GM23338 (cell line): Measurements from ENCODE around the gene MUCL3. TPM values are rescaled to one million over a fixed set of nuclear protein-coding genes. Genes with fewer than 3 reads are reported as not detected.

Experiments used
- ATAC-seq: fragments of 200-7000 bp; cut with Tn5 transposase; 3 replicates; pipeline ENCODE4 v1.9.1; 2020
- DNase-seq: peaks from one replicate; pipeline ENCODE4 v3.0.0-alpha.2; 2015; ENCODE audit warnings: low spot score
- H2AFZ ChIP-seq: fragments of 200-600 bp; sonication (generic); 2 replicates; pipeline ENCODE4 v1.8.0; 2016; ENCODE audit warnings: antibody characterized with exemption, mild to moderate bottlenecking, moderate library complexity
- H3F3A ChIP-seq: fragments of 200-600 bp; sonication (generic); replicated peaks from 2 replicates; pipeline ENCODE4 v1.8.0; 2017; ENCODE audit warnings: antibody characterized with exemption, mixed run types, low read depth
- H3K27ac ChIP-seq: fragments of 200-600 bp; sonication (generic); 2 replicates; pipeline ENCODE4 v1.6.1; 2016; ENCODE audit warnings: low read depth
- H3K27me3 ChIP-seq: fragments of 200-600 bp; sonication (generic); 2 replicates; pipeline ENCODE4 v1.8.0; 2016; ENCODE audit warnings: mild to moderate bottlenecking, mixed run types, moderate library complexity; ENCODE audit not compliant: insufficient read depth
- H3K36me3 ChIP-seq: fragments of 200-600 bp; sonication (generic); 2 replicates; pipeline ENCODE4 v1.8.0; 2016; ENCODE audit warnings: mild to moderate bottlenecking; ENCODE audit not compliant: insufficient read depth
- H3K4me1 ChIP-seq: fragments of 200-600 bp; sonication (generic); 2 replicates; pipeline ENCODE4 v1.8.0; 2016; ENCODE audit warnings: mild to moderate bottlenecking, moderate library complexity; ENCODE audit not compliant: insufficient read depth
- H3K4me2 ChIP-seq: fragments of 200-600 bp; sonication (generic); 2 replicates; pipeline ENCODE4 v1.7.1; 2017; ENCODE audit warnings: mixed run types
- H3K4me3 ChIP-seq: fragments of 200-600 bp; sonication (generic); 2 replicates; pipeline ENCODE4 v1.6.1; 2016; ENCODE audit warnings: mixed run types
- H3K79me2 ChIP-seq: fragments of 200-600 bp; sonication (generic); replicated peaks from 2 replicates; pipeline ENCODE4 v1.8.0; 2017; ENCODE audit warnings: mild to moderate bottlenecking; ENCODE audit not compliant: insufficient read depth
- H3K9me2 ChIP-seq: fragments of 200-600 bp; sonication (generic); 2 replicates; pipeline ENCODE4 v1.8.0; 2017; ENCODE audit not compliant: insufficient read depth
- H4K20me1 ChIP-seq: fragments of 200-600 bp; sonication (generic); replicated peaks from 2 replicates; pipeline ENCODE4 v1.8.0; 2017; ENCODE audit warnings: mild to moderate bottlenecking; ENCODE audit not compliant: insufficient read depth
- H3K27ac Mint-ChIP-seq: 2 replicates; pipeline ENCODE4 v1.8.0; 2020; ENCODE audit warnings: inconsistent platforms, mild to moderate bottlenecking, moderate library complexity, mixed read lengths
- H3K27me3 Mint-ChIP-seq: 3 replicates; pipeline ENCODE4 v1.8.0; 2022; ENCODE audit warnings: low read depth, mild to moderate bottlenecking, moderate library complexity, mixed read lengths, inconsistent platforms; ENCODE audit not compliant: insufficient read depth, poor library complexity
- H3K36me3 Mint-ChIP-seq: 3 replicates; pipeline ENCODE4 v1.8.0; 2021; ENCODE audit warnings: low read depth, mild to moderate bottlenecking, inconsistent platforms, moderate library complexity, mixed read lengths
- H3K4me1 Mint-ChIP-seq: 3 replicates; pipeline ENCODE4 v1.8.0; 2020; ENCODE audit warnings: mild to moderate bottlenecking, inconsistent platforms, mixed read lengths
- H3K4me3 Mint-ChIP-seq: 3 replicates; pipeline ENCODE4 v1.8.0; 2021; ENCODE audit warnings: moderate library complexity, mild to moderate bottlenecking, inconsistent platforms, mixed read lengths
- H3K9me3 Mint-ChIP-seq: 3 replicates; pipeline ENCODE4 v1.8.0; 2020; ENCODE audit warnings: moderate library complexity, mild to moderate bottlenecking, inconsistent platforms, mixed read lengths
- CREB1 ChIP-seq: fragments of 250-450 bp; sonication (Bioruptor Pico); IDR thresholded peaks from 2 replicates; pipeline ENCODE4 v1.5.0; 2020; ENCODE audit warnings: low read depth, mild to moderate bottlenecking, moderate library complexity
- CTCF ChIP-seq, 2 experiments: fragments of 200-600 bp in 1 of 2; sonication (generic) in 1 of 2; conservative IDR thresholded peaks; 2 replicates each; pipeline versions ENCODE4 v1.5.1 to v1.6.1; 2016 to 2017; ENCODE audit warnings: antibody characterized with exemption in 2 of 2, low read depth in 2 of 2, mild to moderate bottlenecking in 2 of 2, moderate library complexity in 1 of 2
- ETS1 ChIP-seq: IDR thresholded peaks from 2 replicates; pipeline ENCODE4 v1.6.1; 2016; ENCODE audit warnings: antibody characterized with exemption
- EZH2phosphoT487 ChIP-seq: fragments of 200-600 bp; sonication (generic); IDR thresholded peaks from one replicate; pipeline ENCODE4 v1.8.1; 2018; ENCODE audit warnings: antibody characterized with exemption; ENCODE audit not compliant: unreplicated experiment
- JUNB ChIP-seq: IDR thresholded peaks from one replicate; pipeline ENCODE4 v1.6.1; 2016; ENCODE audit warnings: antibody characterized with exemption; ENCODE audit not compliant: unreplicated experiment
- NANOG ChIP-seq: IDR thresholded peaks from 2 replicates; pipeline ENCODE4 v1.6.1; 2016; ENCODE audit warnings: antibody characterized with exemption, borderline replicate concordance
- REST ChIP-seq: IDR thresholded peaks from one replicate; pipeline ENCODE4 v1.6.1; 2018; ENCODE audit warnings: antibody characterized with exemption; ENCODE audit not compliant: unreplicated experiment
- STAT1 ChIP-seq: IDR thresholded peaks from one replicate; pipeline ENCODE4 v1.6.1; 2016; ENCODE audit warnings: antibody characterized with exemption; ENCODE audit not compliant: unreplicated experiment
- ZNF331 ChIP-seq: fragments of 250-450 bp; sonication (Bioruptor Pico); IDR thresholded peaks from 2 replicates; pipeline ENCODE4 v1.5.0; 2020; ENCODE audit warnings: low read depth, mild to moderate bottlenecking, moderate library complexity
- ZNF462 ChIP-seq: fragments of 250-450 bp; sonication (Bioruptor Pico); IDR thresholded peaks from 2 replicates; pipeline ENCODE4 v1.5.0; 2020; ENCODE audit warnings: mild to moderate bottlenecking, moderate library complexity
- polyA plus RNA-seq: library from polyadenylated mRNA; unstranded; fragments of >200 nt; fragmentation: Nextera tagmentation; extraction: Ambion mirVana; gene quantifications from 2 replicates; pipeline ENCODE4 v1.2.1, GENCODE V29; 2016
- total RNA-seq: library from RNA; depleted of rRNA; stranded (reverse); fragments of >200 nt; shearing (Covaris generic); gene quantifications from 2 replicates; pipeline ENCODE4 v1.2.3, GENCODE V29; 2014

MUCL3 gene
- total and polyA plus RNA-seq, 2 experiments from 2014 or later = 0.32 TPM; not detected in 1

- Histone ChIP-seq H3K27ac (no peak overlapping the region), H3K4me1 (peaks cover 16% of the 10 kb centered on the region), H3K36me3 (no peaks in the 10 kb centered on the region), H3K9me2 (peaks cover 5% of the 10 kb centered on the region; the same call in 1 of the 2 replicates), H3K4me2 (no peak overlapping the region), H3K27me3 (no peaks in the 10 kb centered on the region), H3F3A (no peaks in the 10 kb centered on the region), H2AFZ (0 out of 2 replicates have a peak overlapping the region, but pooled peaks have one; percentile 43), H3K4me3 (no peak overlapping the region), H4K20me1 (no peaks in the 10 kb centered on the region), H3K79me2 (no peaks in the 10 kb centered on the region)
- DNase-seq = no peak
- Mint-ChIP-seq H3K9me3 (no peaks in the 10 kb centered on the region), H3K27me3 (peaks cover 14% of the 10 kb centered on the region), H3K4me1 (peaks cover 29% of the 10 kb centered on the region), H3K4me3 (no peak overlapping the region), H3K27ac (no peak overlapping the region), H3K36me3 (no peaks in the 10 kb centered on the region; the same call in 2 of the 3 replicates)
- TF ChIP-seq CTCF (conservative IDR thresholded peaks at IDR 0.05; ENCODE audit: low read depth in 2 of 2) (no peak), EZH2phosphoT487 (no peak), REST (no peak), ETS1 (no peak), JUNB (no peak), ZNF331 (CRISPR knock-in tag) (no peak), NANOG (no peak), STAT1 (no peak), ZNF462 (CRISPR knock-in tag) (no peak), CREB1 (CRISPR knock-in tag) (no peak)
- ATAC-seq = no peak; the same call in 2 of the 3 replicates
Measured at GRCh38 chr6:30937265-30937664, 3.5 kb upstream of the MUCL3 start.
